Small intestine (tissue), 7 donors: ENCODE measurements around the gene MAN1C1. TPM values are rescaled to one million over a fixed set of nuclear protein-coding genes. Genes with fewer than 3 reads are reported as not detected.

Source experiments
- DNase-seq, 2 donors: peaks; one replicate each; pipeline versions ENCODE4 v3.0.0 to v3.0.0-alpha.2; 2013
- FAIRE-seq: peaks from 2 replicates; lab custom pipeline; 2012; peaks lifted over from hg19 to GRCh38; lab: Jason Lieb, UNC
- H3K27ac ChIP-seq, 3 donors: one replicate each; pipeline ENCODE4 v1.5.1; 2013; ENCODE audit warnings: low read length in 2 of 3, mild to moderate bottlenecking in 2 of 3, control low read depth in 1 of 3, inconsistent platforms in 1 of 3, low read depth in 1 of 3, moderate library complexity in 1 of 3
- H3K27me3 ChIP-seq, 3 donors: one replicate each; pipeline ENCODE4 v1.6.1; 2013; ENCODE audit warnings: low read length in 3 of 3, inconsistent platforms in 1 of 3; ENCODE audit not compliant: control insufficient read depth in 3 of 3, insufficient read depth in 3 of 3
- H3K36me3 ChIP-seq, 3 donors: one replicate each; pipeline ENCODE4 v1.6.1; 2013; ENCODE audit warnings: low read length in 3 of 3, inconsistent platforms in 1 of 3, low read depth in 1 of 3, mild to moderate bottlenecking in 1 of 3, moderate library complexity in 1 of 3; ENCODE audit not compliant: control insufficient read depth in 3 of 3, insufficient read depth in 2 of 3
- H3K4me1 ChIP-seq, 3 donors: one replicate each; pipeline ENCODE4 v1.6.1; 2013; ENCODE audit warnings: low read length in 2 of 3, inconsistent platforms in 1 of 3, low read depth in 1 of 3, mild to moderate bottlenecking in 1 of 3, moderate library complexity in 1 of 3; ENCODE audit not compliant: control insufficient read depth in 3 of 3, insufficient read depth in 2 of 3
- H3K4me3 ChIP-seq, 3 donors: one replicate each; pipeline ENCODE4 v1.5.1; 2013; ENCODE audit warnings: low read length in 3 of 3, control low read depth in 1 of 3, inconsistent platforms in 1 of 3, low read depth in 1 of 3, mild to moderate bottlenecking in 1 of 3, moderate library complexity in 1 of 3
- H3K9me3 ChIP-seq, 2 donors: one replicate each; pipeline ENCODE4 v1.6.1; 2013; ENCODE audit warnings: low read depth in 1 of 2, low read length in 1 of 2; ENCODE audit not compliant: control insufficient read depth in 2 of 2, insufficient read depth in 1 of 2
- WGBS, 3 donors: extraction: QIAGEN DNeasy Blood & Tissue Kit; methylation state at CpG; one replicate each; pipeline ENCODE4 v1.1.7; 2013; 5-methylcytosine and 5-hydroxymethylcytosine counted together
- polyA plus RNA-seq, 4 donors: library from polyadenylated mRNA; stranded (reverse) in 3 of 4; unstranded in 1 of 4; fragments of 200-250 nt in 3 of 4; fragments of 120-200 nt in 1 of 4; gene quantifications; one replicate each; pipeline versions ENCODE4 v1.2.1 to v1.2.3, GENCODE V29; 2013
- donor health status: healthy with polysubstance abuse.
- donor health status: control.
- donor health status: control.
- donor health status: Bipolar disorder and iron deficiency.
- donor health status: healthy.

MAN1C1 gene
- polyA plus RNA-seq, 4 donors: 0.67 to 12.1 (median 3.4) TPM

GRCh38 chr1:25649505-25650288 lies 33.1 kb downstream of the MAN1C1 start:
- Histone ChIP-seq H3K27ac (no peak overlapping the region), H3K4me3 (no peak overlapping the region), H3K9me3 (no peaks in the 10 kb centered on the region), H3K4me1 (no peaks in the 10 kb centered on the region), H3K27me3 (no peaks in the 10 kb centered on the region), H3K36me3 (peaks cover 0 to 13% (median 0%) of the 10 kb centered on the region in 3 donors)
- no peak for DNase-seq
- no peak for FAIRE-seq
- 82 to 89% (median 88%) methylated on average over 11 of the region's 11 CpGs for WGBS, 3 donors

- no peak for DNase-seq
- no peaks in the 10 kb centered on the region for H3K4me1 ChIP-seq
- peaks cover 0 to 13% (median 0%) of the 10 kb centered on the region in 3 donors for H3K36me3 ChIP-seq
- FAIRE-seq: no peak
- no peaks in the 10 kb centered on the region for H3K27me3 ChIP-seq
- H3K27ac ChIP-seq: no peak overlapping the region
- 75 to 94% (median 87%) methylated on average over 5 of the region's 5 CpGs for WGBS, 3 donors
- no peaks in the 10 kb centered on the region for H3K9me3 ChIP-seq
- H3K4me3 ChIP-seq: no peak overlapping the region
Observed at GRCh38 chr1:25650289-25650576, 33.6 kb downstream of the MAN1C1 start.

DNA sequence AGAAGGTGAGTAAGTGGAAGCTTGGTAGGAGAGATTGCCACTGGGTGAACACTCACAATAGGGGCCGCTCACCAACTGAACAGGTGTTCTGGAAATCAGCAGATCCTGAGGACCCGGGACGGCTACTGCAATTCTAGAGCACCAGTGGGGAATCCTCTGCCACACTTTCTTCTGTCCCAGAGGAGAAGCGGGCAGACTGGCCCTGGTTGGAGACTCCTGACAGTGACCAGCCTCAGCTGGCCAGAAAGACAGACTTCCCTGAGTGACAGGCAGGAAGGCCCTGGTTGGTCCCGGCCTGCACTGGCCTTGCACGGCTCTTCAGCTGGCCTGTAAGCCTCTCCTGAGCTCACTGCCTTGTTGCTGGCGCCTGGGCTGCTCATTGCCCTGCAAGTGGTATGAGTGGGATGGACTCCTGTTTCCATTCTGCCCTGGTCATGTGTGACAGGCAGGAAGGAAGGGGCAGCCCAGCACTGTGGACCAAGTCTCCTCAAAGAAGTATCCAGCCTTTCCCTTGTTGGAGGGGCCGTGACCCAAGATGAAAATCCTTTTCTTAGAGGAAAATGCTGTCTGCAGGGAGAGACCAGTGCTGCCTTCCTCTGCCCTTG lies 34.5 kb downstream of the MAN1C1 start:
- H3K27me3 ChIP-seq: no peaks in the 10 kb centered on the region
- no peaks in the 10 kb centered on the region for H3K4me1 ChIP-seq
- no peak for FAIRE-seq
- H3K36me3 ChIP-seq: peaks cover 0 to 7% (median 0%) of the 10 kb centered on the region in 3 donors
- 89 to 91% (median 90%) methylated on average over 8 of the region's 8 CpGs for WGBS, 3 donors
- H3K27ac ChIP-seq: no peak overlapping the region
- no peak overlapping the region for H3K4me3 ChIP-seq
- H3K9me3 ChIP-seq: no peaks in the 10 kb centered on the region
- DNase-seq: no peak

GRCh38 chr1:25651824-25652741 lies 35.5 kb downstream of the MAN1C1 start:
- DNase-seq: no peak
- FAIRE-seq: no peak
- H3K27ac ChIP-seq: no peak overlapping the region

DNA sequence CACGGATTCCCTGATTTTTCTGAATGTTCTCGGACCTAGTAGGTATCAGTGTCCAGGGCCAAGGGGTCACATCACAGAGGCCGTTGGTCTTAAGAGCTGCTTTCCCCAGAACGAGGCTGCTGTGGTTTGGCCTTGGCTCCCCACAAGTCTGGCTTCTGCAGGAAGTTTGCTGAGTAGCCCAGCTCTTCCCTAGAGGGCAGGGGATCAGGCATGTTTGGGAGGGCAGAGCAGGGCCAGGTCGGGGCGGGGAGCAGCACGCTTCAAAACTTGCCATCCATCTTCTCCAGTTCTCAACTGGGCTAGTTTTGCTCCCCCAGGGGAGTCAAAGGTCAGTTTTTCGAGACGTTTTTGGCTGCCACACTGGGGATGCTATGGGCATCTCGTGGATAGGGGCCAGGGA lies 37.0 kb downstream of the MAN1C1 start:
- H3K9me3 ChIP-seq: no peaks in the 10 kb centered on the region
- no peak overlapping the region for H3K27ac ChIP-seq
- no peak for DNase-seq
- FAIRE-seq: no peak
- 67 to 74% (median 69%) methylated on average over 10 of the region's 10 CpGs for WGBS, 3 donors
- H3K4me1 ChIP-seq: no peaks in the 10 kb centered on the region
- H3K27me3 ChIP-seq: no peaks in the 10 kb centered on the region
- no peaks in the 10 kb centered on the region for H3K36me3 ChIP-seq
- H3K4me3 ChIP-seq: no peak overlapping the region

More at GRCh38 chr1:25651824-25652741, 35.5 kb downstream of the MAN1C1 start:
- no peaks in the 10 kb centered on the region for H3K9me3 ChIP-seq
- peaks cover 0 to 4% (median 0%) of the 10 kb centered on the region in 3 donors for H3K36me3 ChIP-seq
- 81 to 94% (median 92%) methylated on average over 12 of the region's 12 CpGs for WGBS, 3 donors
- no peaks in the 10 kb centered on the region for H3K4me1 ChIP-seq
- H3K27me3 ChIP-seq: no peaks in the 10 kb centered on the region
- H3K4me3 ChIP-seq: no peak overlapping the region

DNA sequence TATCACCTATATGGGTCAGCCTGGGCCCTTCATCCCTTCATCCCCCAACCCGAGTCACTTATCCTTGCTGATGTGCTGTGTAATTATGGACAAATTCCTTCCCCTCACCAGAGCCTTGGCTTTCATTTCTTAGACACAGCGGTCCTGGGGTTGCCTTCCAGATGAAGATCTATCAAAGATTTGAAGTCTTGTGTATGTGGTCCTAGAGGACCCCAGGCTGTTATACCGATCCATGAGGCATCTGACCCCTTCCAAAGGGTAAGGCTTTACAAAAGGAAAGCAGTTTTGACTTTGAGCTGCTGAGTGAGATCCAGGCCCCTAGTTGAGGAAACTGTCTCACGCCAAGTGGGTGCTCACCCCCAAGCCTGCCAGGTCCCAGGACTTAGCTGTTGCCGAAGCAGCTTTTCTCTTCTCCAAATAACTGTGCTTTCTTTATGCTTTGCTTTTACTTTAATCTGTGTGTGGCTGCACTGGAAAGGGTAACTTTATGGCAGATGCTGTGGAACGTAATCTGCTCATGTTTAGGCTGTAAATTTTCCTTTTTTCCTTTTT lies 37.6 kb downstream of the MAN1C1 start:
- no peaks in the 10 kb centered on the region for H3K36me3 ChIP-seq
- DNase-seq: no peak
- H3K9me3 ChIP-seq: no peaks in the 10 kb centered on the region
- H3K4me1 ChIP-seq: no peaks in the 10 kb centered on the region
- no peak overlapping the region for H3K27ac ChIP-seq
- no peaks in the 10 kb centered on the region for H3K27me3 ChIP-seq
- 91 to 94% (median 94%) methylated on average over 6 of the region's 6 CpGs for WGBS, 3 donors
- no peak overlapping the region for H3K4me3 ChIP-seq
- no peak for FAIRE-seq

- WGBS, 3 donors: 78 to 95% (median 90%) methylated on average over 6 of the region's 6 CpGs
Observed at GRCh38 chr1:25657121-25657882, 40.7 kb downstream of the MAN1C1 start.

More at GRCh38 chr1:25657121-25657882, 40.7 kb downstream of the MAN1C1 start:
- H3K4me1 ChIP-seq: peaks cover 0 to 16% (median 0%) of the 10 kb centered on the region in 3 donors
- H3K36me3 ChIP-seq: no peaks in the 10 kb centered on the region
- no peak overlapping the region for H3K4me3 ChIP-seq
- no peak for FAIRE-seq
- no peak for DNase-seq
- H3K27me3 ChIP-seq: no peaks in the 10 kb centered on the region
- H3K27ac ChIP-seq: no peak overlapping the region
- H3K9me3 ChIP-seq: no peaks in the 10 kb centered on the region
